RWPE1 (cell line): ENCODE results near the gene TLK2.

ENCODE experiments used
- CTCF ChIA-PET: fragments of 350-600 bp; sonication (Branson Sonifier 250); formaldehyde crosslinking; extraction: SDS; loops from one replicate; lab custom pipeline; 2021; lab: Yijun Ruan, JAX
- POLR2A ChIA-PET: fragments of 400-600 bp; formaldehyde crosslinking; extraction: SDS; loops from one replicate; lab custom pipeline; 2020; ENCODE audit warnings: antibody characterized with exemption; ENCODE audit not compliant: low non-redundant PET; lab: Yijun Ruan, JAX
- DNase-seq: peaks from one replicate; pipeline ENCODE4 v3.0.0; 2012; ENCODE audit warnings: low spot score
- H3K27ac ChIP-seq: fragments of 450-650 bp; 2 replicates; pipeline ENCODE4 v1.5.1; 2017
- TF ChIP-seq, protein P1 (sequence below): fragments of 450-650 bp; conservative IDR thresholded peaks from 2 replicates; pipeline ENCODE4 v1.5.1; 2017; ENCODE audit warnings: low read depth, mild to moderate bottlenecking

TLK2 gene

DNA sequence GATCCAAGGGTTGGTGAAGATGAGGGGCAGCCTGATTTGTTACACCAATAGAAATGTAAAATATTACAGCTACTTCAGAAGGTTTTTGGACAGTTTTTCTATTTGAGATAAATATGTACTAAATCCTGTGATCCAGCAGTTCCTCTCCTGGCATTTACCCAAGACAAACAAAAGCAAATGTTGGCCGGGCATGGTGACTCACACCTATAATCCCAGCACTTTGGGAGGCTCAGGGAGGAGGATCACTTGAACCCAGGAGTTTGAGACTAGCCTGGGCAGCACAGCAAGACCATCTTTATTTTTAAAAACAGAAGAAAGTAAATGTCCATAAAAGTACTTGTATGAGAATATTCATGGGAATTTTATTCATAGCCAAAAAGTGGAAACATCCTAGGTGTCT lies 84.0 kb downstream of the TLK2 start:
- DNase-seq, result no peak
- no peak overlapping the region for H3K27ac ChIP-seq
- CTCF ChIA-PET, result no interaction called here
- TF ChIP-seq, protein P1, sequence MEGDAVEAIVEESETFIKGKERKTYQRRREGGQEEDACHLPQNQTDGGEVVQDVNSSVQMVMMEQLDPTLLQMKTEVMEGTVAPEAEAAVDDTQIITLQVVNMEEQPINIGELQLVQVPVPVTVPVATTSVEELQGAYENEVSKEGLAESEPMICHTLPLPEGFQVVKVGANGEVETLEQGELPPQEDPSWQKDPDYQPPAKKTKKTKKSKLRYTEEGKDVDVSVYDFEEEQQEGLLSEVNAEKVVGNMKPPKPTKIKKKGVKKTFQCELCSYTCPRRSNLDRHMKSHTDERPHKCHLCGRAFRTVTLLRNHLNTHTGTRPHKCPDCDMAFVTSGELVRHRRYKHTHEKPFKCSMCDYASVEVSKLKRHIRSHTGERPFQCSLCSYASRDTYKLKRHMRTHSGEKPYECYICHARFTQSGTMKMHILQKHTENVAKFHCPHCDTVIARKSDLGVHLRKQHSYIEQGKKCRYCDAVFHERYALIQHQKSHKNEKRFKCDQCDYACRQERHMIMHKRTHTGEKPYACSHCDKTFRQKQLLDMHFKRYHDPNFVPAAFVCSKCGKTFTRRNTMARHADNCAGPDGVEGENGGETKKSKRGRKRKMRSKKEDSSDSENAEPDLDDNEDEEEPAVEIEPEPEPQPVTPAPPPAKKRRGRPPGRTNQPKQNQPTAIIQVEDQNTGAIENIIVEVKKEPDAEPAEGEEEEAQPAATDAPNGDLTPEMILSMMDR, result no peak
- POLR2A ChIA-PET, result no interaction called here

DNA sequence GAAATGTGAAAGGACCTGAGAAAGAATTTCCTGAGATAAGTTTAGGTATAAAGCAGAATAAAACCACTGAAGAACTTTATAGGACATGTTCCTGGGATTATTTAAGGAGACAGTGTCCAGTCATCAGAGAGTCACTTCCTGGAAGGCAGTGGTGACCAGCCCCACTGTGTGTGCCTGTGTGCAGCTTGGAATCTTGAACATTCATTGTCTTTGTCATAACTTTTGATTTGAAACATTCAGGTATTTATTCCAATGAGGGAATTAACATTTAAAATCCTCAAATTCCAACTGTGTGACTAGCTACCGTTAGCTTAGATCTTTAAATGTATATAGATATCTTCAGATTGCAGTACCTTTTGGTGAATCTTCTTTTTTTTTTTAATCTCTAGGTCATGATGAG lies 87.2 kb downstream of the TLK2 start:
- TF ChIP-seq, protein P1, result no peak
- ChIA-PET CTCF (interaction anchor here (0.7 kb wide), 1 partner anchor 26 kb away, joined by 7 read pairs; no protein-coding TSS in a partner anchor), POLR2A (no interaction called here)
- peak; percentile 56 for DNase-seq
- H3K27ac ChIP-seq, result no peak overlapping the region

DNA sequence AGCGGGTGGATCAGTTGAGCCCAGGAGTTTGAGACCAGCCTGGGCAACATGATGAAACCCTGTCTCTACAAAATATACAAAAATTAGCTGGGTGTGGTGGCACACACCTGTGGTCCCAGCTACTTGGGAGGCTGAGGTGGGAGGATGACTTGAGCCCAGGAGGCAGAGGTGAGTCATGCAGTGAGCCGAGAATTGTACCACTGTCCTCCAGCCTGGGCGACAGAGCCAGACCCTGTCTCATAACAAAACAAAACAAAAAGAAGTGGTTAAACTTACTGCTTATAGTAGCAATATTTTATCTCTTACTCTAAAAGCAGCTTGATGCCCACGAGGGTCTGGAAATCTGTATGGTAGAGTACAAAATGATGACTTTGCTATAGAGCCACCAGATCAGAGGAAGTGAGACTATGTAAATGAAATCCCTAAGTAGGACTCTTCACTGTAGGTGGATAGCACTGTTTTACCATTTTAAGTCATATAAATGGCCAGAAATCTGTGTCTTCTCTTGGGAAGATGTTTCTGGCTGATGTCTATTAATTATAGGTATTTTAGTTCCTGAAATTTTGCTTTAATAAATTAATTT lies 88.5 kb downstream of the TLK2 start:
- POLR2A ChIA-PET, result no interaction called here
- CTCF ChIA-PET, result no interaction called here
- TF ChIP-seq, protein P1, result no peak
- DNase-seq, result no peak
- no peak overlapping the region for H3K27ac ChIP-seq

DNA sequence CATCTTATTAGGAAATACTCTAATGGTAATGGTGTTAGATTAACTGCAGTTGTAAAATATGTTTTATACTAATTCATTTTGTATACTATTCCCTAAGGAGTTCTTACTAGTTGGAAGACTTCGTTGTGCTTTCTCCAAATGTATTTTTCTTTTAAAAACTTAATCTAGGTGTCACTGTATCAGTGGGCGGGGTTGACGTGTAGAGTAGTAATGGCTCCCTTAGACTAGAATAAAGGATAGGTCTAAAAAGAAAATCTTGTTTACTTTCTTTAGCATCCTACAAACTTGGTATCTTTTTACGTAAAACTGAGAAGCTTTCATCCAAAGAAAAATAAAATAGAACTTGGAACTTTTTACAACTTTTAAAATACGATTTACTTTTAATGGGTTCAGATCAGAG lies 93.9 kb downstream of the TLK2 start:
- H3K27ac ChIP-seq, result no peak overlapping the region
- ChIA-PET POLR2A (no interaction called here), CTCF (no interaction called here)
- TF ChIP-seq, protein P1, result no peak
- no peak for DNase-seq

DNA sequence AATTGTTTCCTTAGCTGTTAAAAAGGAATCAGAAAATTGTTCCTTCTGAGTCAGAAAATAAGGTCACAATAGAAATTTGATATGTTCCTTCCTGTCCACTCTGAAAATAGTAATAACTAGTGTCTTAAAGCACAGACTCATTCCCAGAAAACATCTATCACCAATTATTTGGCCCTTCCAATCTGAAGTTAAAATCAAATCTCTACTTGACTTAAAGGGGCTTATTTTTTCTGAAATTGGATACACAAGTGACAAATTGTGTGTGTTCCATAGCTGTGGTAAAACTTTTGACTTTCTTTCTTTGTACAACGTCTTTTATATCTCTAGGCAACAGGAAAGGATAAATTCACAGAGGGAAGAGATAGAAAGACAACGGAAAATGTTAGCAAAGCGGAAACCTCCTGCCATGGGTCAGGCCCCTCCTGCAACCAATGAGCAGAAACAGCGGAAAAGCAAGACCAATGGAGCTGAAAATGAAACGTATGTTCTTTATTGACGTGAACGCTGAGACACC lies 94.3 kb downstream of the TLK2 start:
- TF ChIP-seq, protein P1, result no peak
- ChIA-PET POLR2A (no interaction called here), CTCF (no interaction called here)
- no peak for DNase-seq
- H3K27ac ChIP-seq, result no peak overlapping the region

DNA sequence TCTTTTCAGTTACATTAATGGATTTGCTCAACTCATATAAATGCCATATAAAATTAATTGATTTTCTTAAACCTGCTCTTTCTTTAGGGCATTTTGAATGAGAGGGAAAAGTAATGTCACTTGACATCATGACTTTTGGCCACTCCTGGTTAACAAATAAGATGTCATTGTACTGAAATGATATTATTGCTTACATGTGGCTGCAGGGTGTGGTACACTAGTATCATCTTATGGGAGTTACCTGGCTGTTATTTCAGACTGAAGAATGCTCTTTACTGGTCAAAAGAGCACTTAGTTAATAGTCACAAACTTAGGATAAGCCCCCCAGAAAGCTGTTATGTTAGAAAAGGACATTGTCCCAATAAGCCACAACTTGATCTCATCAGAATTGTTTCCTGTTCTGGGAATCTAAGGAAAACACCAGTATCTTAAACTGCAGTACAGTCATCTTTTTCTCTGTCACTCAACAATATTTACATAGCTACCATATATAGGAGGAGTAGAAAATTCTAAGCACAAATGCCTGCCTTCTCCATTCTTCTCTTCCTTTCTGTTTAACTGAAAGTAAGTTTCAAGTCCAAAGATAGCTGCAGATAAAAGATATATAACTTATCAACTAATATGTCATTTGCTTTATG lies 95.0 kb downstream of the TLK2 start:
- POLR2A ChIA-PET, result no interaction called here
- DNase-seq, result no peak
- TF ChIP-seq, protein P1, result no peak
- CTCF ChIA-PET, result no interaction called here
- H3K27ac ChIP-seq, result no peak overlapping the region
